Psoas muscle (tissue), 8 donors: ENCODE results near the gene SDCBP2. TPM values are rescaled to one million over a fixed set of nuclear protein-coding genes. Genes with fewer than 3 reads are reported as not detected.

ENCODE experiments used
- ATAC-seq, 4 donors: fragments of 200-7000 bp; cut with Tn5 transposase; one replicate each; pipeline ENCODE4 v1.9.1; 2020; ENCODE audit warnings: moderate library complexity in 3 of 4, mild to moderate bottlenecking in 2 of 4
- DNase-seq, 2 donors: peaks; one replicate each; pipeline ENCODE4 v3.0.0-alpha.2; 2020
- H3K27ac ChIP-seq: fragments of 200-600 bp; one replicate; pipeline ENCODE4 v1.8.0; 2022
- H3K27me3 ChIP-seq, 3 donors: fragments of 200-600 bp in 1 of 3; one replicate each; pipeline versions ENCODE4 v1.6.1 to v1.8.0; 2013 to 2022; ENCODE audit warnings: low read length in 2 of 3, mild to moderate bottlenecking in 2 of 3, moderate library complexity in 1 of 3; ENCODE audit not compliant: insufficient read depth in 3 of 3
- H3K36me3 ChIP-seq, 2 donors: fragments of 200-600 bp in 1 of 2; one replicate each; pipeline versions ENCODE4 v1.6.1 to v1.8.0; 2013 to 2022; ENCODE audit warnings: low read depth in 1 of 2, mild to moderate bottlenecking in 1 of 2, moderate library complexity in 1 of 2; ENCODE audit not compliant: insufficient read depth in 1 of 2
- H3K4me1 ChIP-seq: fragments of 200-600 bp; one replicate; pipeline ENCODE4 v1.8.0; 2022
- H3K4me3 ChIP-seq: fragments of 200-600 bp; one replicate; pipeline ENCODE4 v1.8.0; 2022; ENCODE audit warnings: mild to moderate bottlenecking
- H3K9me3 ChIP-seq: fragments of 200-600 bp; one replicate; pipeline ENCODE4 v1.8.0; 2022
- WGBS, 3 donors: extraction: QIAGEN DNeasy Blood & Tissue Kit; methylation state at CpG; one replicate each; pipeline versions ENCODE4 v1.1.6 to v1.1.7; 2013; 5-methylcytosine and 5-hydroxymethylcytosine counted together
- intact Hi-C, 2 donors: fragments of 100-400 bp; cut with DNase I; formaldehyde crosslinking; loops; one replicate each; pipeline versions ENCODE4 v1.11.0 to v1.14.2; 2022
- polyA plus RNA-seq, 3 donors: library from polyadenylated mRNA; stranded (reverse); fragments of 200-250 nt; gene quantifications; one replicate each; pipeline ENCODE4 v1.2.3, GENCODE V29; 2013
- total RNA-seq, 4 donors: library from RNA; stranded (reverse); fragmentation: NEBNext Ultra II Directional in 2 of 4; extraction: Animal tissue kit (Norgen Biotek cat#: 25700) in 2 of 4; gene quantifications; one replicate each; pipeline versions ENCODE4 v1.2.1 to v1.2.4, GENCODE V29; 2021 to 2023
- TF ChIP-seq, protein P1 (sequence below): fragments of 200-600 bp; IDR thresholded peaks from one replicate; pipeline ENCODE4 v1.8.0; 2022; ENCODE audit warnings: antibody characterized with exemption
- donor health status: healthy with polysubstance abuse.
- donor health status: DM: no; HTN: no; CAD: no; lungs with moderate emphysema.
- donor health status: Bipolar disorder and iron deficiency.
- donor health status: healthy.
- donor health status: DM: yes; HTN: yes; CAD: no.
- donor health status: DM: no; HTN: no; CAD: no.
- donor health status: DM: no; HTN: no; CAD: no.
- donor health status: DM: yes; HTN: yes; CAD: no.

SDCBP2 gene
- total and polyA plus RNA-seq, 7 donors, result 1.6 to 10.5 (median 2.0) TPM

GRCh38 chr20:1273366-1273765 lies 55.6 kb downstream of the SDCBP2 start:
- no peaks in the 10 kb centered on the region for H3K9me3 ChIP-seq
- H3K27me3 ChIP-seq, result no peaks in the 10 kb centered on the region
- DNase-seq, result no peak
- WGBS, 3 donors, result 81 to 87% (median 82%) methylated on average over 2 of the region's 2 CpGs
- H3K36me3 ChIP-seq, result no peaks in the 10 kb centered on the region
- TF ChIP-seq, protein P1, sequence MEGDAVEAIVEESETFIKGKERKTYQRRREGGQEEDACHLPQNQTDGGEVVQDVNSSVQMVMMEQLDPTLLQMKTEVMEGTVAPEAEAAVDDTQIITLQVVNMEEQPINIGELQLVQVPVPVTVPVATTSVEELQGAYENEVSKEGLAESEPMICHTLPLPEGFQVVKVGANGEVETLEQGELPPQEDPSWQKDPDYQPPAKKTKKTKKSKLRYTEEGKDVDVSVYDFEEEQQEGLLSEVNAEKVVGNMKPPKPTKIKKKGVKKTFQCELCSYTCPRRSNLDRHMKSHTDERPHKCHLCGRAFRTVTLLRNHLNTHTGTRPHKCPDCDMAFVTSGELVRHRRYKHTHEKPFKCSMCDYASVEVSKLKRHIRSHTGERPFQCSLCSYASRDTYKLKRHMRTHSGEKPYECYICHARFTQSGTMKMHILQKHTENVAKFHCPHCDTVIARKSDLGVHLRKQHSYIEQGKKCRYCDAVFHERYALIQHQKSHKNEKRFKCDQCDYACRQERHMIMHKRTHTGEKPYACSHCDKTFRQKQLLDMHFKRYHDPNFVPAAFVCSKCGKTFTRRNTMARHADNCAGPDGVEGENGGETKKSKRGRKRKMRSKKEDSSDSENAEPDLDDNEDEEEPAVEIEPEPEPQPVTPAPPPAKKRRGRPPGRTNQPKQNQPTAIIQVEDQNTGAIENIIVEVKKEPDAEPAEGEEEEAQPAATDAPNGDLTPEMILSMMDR, result no peak
- H3K27ac ChIP-seq, result no peak overlapping the region
- ATAC-seq, result no peak
- no peaks in the 10 kb centered on the region for H3K4me1 ChIP-seq
- no peak overlapping the region for H3K4me3 ChIP-seq
- intact Hi-C loops, result no loop called here

GRCh38 chr20:1272368-1273100 lies 56.4 kb downstream of the SDCBP2 start:
- Histone ChIP-seq H3K4me1 (no peaks in the 10 kb centered on the region), H3K4me3 (no peak overlapping the region), H3K36me3 (no peaks in the 10 kb centered on the region), H3K27me3 (no peaks in the 10 kb centered on the region), H3K27ac (no peak overlapping the region), H3K9me3 (no peaks in the 10 kb centered on the region)
- DNase-seq (no peak), ATAC-seq (no peak)
- 64 to 70% (median 64%) methylated on average over 6 of the region's 6 CpGs for WGBS, 3 donors
- intact Hi-C loops, result no loop called here
- TF ChIP-seq, protein P1, result no peak

DNA sequence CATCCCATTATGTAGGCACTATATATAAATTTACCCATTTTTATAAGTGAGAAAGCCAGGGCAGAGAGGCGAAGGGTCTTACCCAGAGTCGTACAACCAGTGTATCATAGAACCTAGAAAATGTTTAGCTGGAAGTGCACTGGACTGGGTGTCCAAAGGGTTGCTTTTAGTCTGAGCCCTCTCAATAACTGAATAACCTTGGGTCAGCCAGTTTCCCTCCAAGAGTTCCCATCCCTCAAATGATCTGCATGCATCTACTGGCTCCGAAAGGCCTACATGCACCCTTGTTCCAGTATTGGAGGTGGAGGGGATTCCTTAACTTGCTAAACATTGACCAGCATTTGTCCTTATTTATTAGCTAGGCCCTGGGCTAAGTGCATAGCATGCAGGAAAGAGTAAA lies 59.1 kb downstream of the SDCBP2 start:
- H3K27me3 ChIP-seq, result no peaks in the 10 kb centered on the region
- no peak overlapping the region for H3K4me3 ChIP-seq
- H3K36me3 ChIP-seq, result no peaks in the 10 kb centered on the region
- no peaks in the 10 kb centered on the region for H3K9me3 ChIP-seq
- DNase-seq (no peak), ATAC-seq (no peak)
- 95 to 96% (median 96%) methylated on average over 3 of the region's 3 CpGs for WGBS, 3 donors
- H3K4me1 ChIP-seq, result peaks cover 4% of the 10 kb centered on the region
- TF ChIP-seq, protein P1, result no peak
- intact Hi-C loops, result no loop called here
- no peak overlapping the region for H3K27ac ChIP-seq

GRCh38 chr20:1269235-1269634 lies 59.7 kb downstream of the SDCBP2 start:
- peaks cover 4% of the 10 kb centered on the region for H3K4me1 ChIP-seq

More at GRCh38 chr20:1269235-1269634, 59.7 kb downstream of the SDCBP2 start:
- TF ChIP-seq, protein P1, result no peak
- intact Hi-C loops, result no loop called here
- DNase-seq (no peak), ATAC-seq (no peak)
- Histone ChIP-seq H3K9me3 (no peaks in the 10 kb centered on the region), H3K36me3 (no peaks in the 10 kb centered on the region), H3K4me3 (no peak overlapping the region), H3K27ac (no peak overlapping the region), H3K27me3 (no peaks in the 10 kb centered on the region)
- WGBS, 3 donors, result 86 to 94% (median 88%) methylated on average over 8 of the region's 8 CpGs
